ENCODE results near the gene HTR2A. TPM values are rescaled to one million over a fixed set of nuclear protein-coding genes. Genes with fewer than 3 reads are reported as not detected.
"Not testable (repeated sequence)": the region's sequence is repeated elsewhere in the genome, so short reads cannot be mapped to it uniquely, and the experiment has no call there.

HTR2A gene
- total RNA-seq, 1 donor: 6.0 TPM

GRCh38 chr13:46810440-46810839 is 86.4 kb downstream of the HTR2A start:
- H3K4me3 ChIP-seq (ENCODE audit: low read depth, low read length): no peak overlapping the region
- no peak for DNase-seq (ENCODE audit: low read depth)
- no peak for TF ChIP-seq CTCF (IDR thresholded peaks at IDR 0.05; ENCODE audit: insufficient read depth, low read length)

DNA sequence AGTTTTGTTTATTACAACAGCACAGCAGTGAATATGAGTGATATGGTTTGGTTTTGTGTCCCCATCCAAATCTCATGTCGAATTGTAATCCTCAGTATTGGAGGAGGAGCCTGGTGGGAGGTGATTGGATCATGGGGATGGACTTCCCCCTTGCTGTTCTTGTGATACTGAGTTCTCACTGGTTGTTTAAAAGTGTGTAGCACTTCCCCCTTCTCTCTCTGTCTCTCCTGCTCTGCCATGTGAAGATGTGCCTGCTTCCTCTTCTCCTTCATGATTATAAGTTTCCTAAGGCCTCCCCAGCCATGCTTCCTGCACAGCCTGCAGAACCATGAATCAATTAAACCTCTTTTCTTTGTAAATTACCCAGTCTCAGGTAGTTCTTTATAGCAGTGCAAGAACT is 91.9 kb downstream of the HTR2A start:
- DNase-seq (ENCODE audit: low read depth); H3K4me3 ChIP-seq (ENCODE audit: low read depth, low read length): not testable (repeated sequence)

GRCh38 chr13:46804391-46804815 is 92.5 kb downstream of the HTR2A start:
- TF ChIP-seq CTCF (IDR thresholded peaks at IDR 0.05; ENCODE audit: insufficient read depth, low read length): no peak
- peak; percentile 80 for DNase-seq (ENCODE audit: low read depth)
- H3K4me3 ChIP-seq (ENCODE audit: low read depth, low read length): no peak overlapping the region

- no peak overlapping the region for H3K4me3 ChIP-seq (ENCODE audit: low read depth, low read length)
- no peak for DNase-seq (ENCODE audit: low read depth)
- no peak for TF ChIP-seq CTCF (IDR thresholded peaks at IDR 0.05; ENCODE audit: insufficient read depth, low read length)
Measured at GRCh38 chr13:46803586-46803985, 93.3 kb downstream of the HTR2A start.

- DNase-seq (ENCODE audit: low read depth): no peak
- no peak overlapping the region for H3K4me3 ChIP-seq (ENCODE audit: low read depth, low read length)
- TF ChIP-seq CTCF (IDR thresholded peaks at IDR 0.05; ENCODE audit: insufficient read depth, low read length): no peak
Measured at GRCh38 chr13:46801858-46802257, 95.0 kb downstream of the HTR2A start.

DNA sequence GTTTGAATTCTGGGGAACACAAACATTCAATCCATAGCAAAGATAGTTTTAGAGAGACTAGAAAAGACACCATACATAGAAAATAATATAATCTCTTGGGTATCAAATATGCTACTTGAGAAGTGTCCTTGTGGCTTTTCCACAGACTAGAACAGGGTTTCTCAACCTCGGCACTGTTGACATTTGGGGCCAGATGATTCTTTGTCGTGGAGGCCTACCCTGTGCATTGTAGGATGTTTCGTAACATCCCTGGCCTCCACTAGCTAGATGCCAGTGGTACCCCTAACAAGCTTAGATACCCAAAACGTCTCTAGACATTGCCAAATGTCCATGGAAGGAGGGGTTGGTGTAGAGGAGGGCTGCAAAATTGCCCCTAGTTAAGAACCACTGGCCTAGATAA is 97.7 kb downstream of the HTR2A start:
- TF ChIP-seq CTCF (IDR thresholded peaks at IDR 0.05; ENCODE audit: insufficient read depth, low read length): no peak
- DNase-seq (ENCODE audit: low read depth): no peak
- no peak overlapping the region for H3K4me3 ChIP-seq (ENCODE audit: low read depth, low read length)

- DNase-seq (ENCODE audit: low read depth): no peak
Measured at GRCh38 chr13:46797501-46798237, 99.2 kb downstream of the HTR2A start.

More at GRCh38 chr13:46797501-46798237, 99.2 kb downstream of the HTR2A start:
- TF ChIP-seq CTCF (IDR thresholded peaks at IDR 0.05; ENCODE audit: insufficient read depth, low read length): no peak
- peak overlapping the region; percentile 87 for H3K4me3 ChIP-seq (ENCODE audit: low read depth, low read length)
